Measurements from ENCODE around the gene MPST. TPM values are rescaled to one million over a fixed set of nuclear protein-coding genes. Genes with fewer than 3 reads are reported as not detected.

MPST gene
- total and polyA plus RNA-seq, 3 donors from 2014 or later, result 64.1 to 114 (median 99.6) TPM

DNA sequence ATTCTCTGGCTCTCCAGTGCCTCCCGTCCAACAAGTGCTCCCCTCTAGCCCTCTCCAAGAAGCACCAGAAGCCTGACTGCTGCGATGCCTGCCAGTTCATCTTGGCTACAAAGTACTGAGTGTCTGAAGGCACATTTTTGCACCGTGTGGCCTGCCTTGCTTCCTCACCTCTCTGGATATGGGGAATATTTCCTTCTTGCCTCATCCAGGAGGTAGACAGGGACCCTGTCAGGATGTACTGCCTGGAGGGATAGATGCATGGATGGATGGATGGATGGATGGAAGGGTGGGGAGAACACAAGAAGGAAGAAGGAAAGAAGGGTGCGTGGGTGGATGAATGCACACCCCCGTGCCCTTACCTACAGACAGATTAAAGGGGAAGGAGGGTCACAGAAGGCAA, 59.6 kb downstream of the MPST start:
- Histone ChIP-seq H3K4me1 (no peaks in the 10 kb centered on the region), H3K27ac (no peak overlapping the region), H3K9me3 (no peaks in the 10 kb centered on the region), H3K36me3 (ENCODE audit: low read depth, missing control alignments) (no peaks in the 10 kb centered on the region), H3K27me3 (no peaks in the 10 kb centered on the region), H3K4me3 (no peak overlapping the region)
- intact Hi-C loops (cut with DNase I; ENCODE audit: low total_unique reads), result no loop called here
- WGBS, 2 donors, result 48 to 58% methylated on average over 5 of the region's 5 CpGs
- DNase-seq, result no peak
- TF ChIP-seq, protein P1, sequence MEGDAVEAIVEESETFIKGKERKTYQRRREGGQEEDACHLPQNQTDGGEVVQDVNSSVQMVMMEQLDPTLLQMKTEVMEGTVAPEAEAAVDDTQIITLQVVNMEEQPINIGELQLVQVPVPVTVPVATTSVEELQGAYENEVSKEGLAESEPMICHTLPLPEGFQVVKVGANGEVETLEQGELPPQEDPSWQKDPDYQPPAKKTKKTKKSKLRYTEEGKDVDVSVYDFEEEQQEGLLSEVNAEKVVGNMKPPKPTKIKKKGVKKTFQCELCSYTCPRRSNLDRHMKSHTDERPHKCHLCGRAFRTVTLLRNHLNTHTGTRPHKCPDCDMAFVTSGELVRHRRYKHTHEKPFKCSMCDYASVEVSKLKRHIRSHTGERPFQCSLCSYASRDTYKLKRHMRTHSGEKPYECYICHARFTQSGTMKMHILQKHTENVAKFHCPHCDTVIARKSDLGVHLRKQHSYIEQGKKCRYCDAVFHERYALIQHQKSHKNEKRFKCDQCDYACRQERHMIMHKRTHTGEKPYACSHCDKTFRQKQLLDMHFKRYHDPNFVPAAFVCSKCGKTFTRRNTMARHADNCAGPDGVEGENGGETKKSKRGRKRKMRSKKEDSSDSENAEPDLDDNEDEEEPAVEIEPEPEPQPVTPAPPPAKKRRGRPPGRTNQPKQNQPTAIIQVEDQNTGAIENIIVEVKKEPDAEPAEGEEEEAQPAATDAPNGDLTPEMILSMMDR (IDR thresholded peaks at IDR 0.05), result no peak
- TF ChIP-seq POLR2A (IDR thresholded peaks at IDR 0.05), result no peak

Small RNAs within 50 kb of the gene (small RNA-seq; reads per million reads assigned to genes)
- gene RF00019, result 0 reads per million in 2 donors

Other genes with a start within 250 kb of the MPST start
- gene IFT27, start 243.6 kb upstream of the MPST start, total RNA-seq, result 10 to 100 TPM; 28.2 to 32.4 TPM
- gene IFT27, start 243.6 kb upstream of the MPST start, polyA plus RNA-seq (ENCODE audit: insufficient read depth, low read depth, low replicate concordance), result 56.3 TPM
- 1 to 10 TPM in 1 of 2 donors, not detected in 1; 3.0 TPM for gene PVALB, start 202.7 kb upstream of the MPST start, total RNA-seq
- gene PVALB, start 202.7 kb upstream of the MPST start, polyA plus RNA-seq (ENCODE audit: insufficient read depth, low read depth, low replicate concordance), result 2.3 TPM
- gene NCF4, start 158.7 kb upstream of the MPST start, total RNA-seq, result 1 to 10 TPM; 2.7 to 6.8 TPM
- 7.1 TPM for gene NCF4, start 158.7 kb upstream of the MPST start, polyA plus RNA-seq (ENCODE audit: insufficient read depth, low read depth, low replicate concordance)
- gene CSF2RB, start 106.1 kb upstream of the MPST start, total RNA-seq, result 1 to 10 TPM; 2.3 to 2.6 TPM
- 4.0 TPM for gene CSF2RB, start 106.1 kb upstream of the MPST start, polyA plus RNA-seq (ENCODE audit: insufficient read depth, low read depth, low replicate concordance)
- 10 to 100 TPM; 18.0 to 20.9 TPM for gene TST, start 295 bp upstream of the MPST start, total RNA-seq
- 18.2 TPM for gene TST, start 295 bp upstream of the MPST start, polyA plus RNA-seq (ENCODE audit: insufficient read depth, low read depth, low replicate concordance)
- gene KCTD17, start 32.0 kb downstream of the MPST start, total RNA-seq, result 10 to 100 TPM; 39.1 to 57.0 TPM
- gene KCTD17, start 32.0 kb downstream of the MPST start, polyA plus RNA-seq (ENCODE audit: insufficient read depth, low read depth, low replicate concordance), result 99.1 TPM
- gene TMPRSS6, start 90.0 kb downstream of the MPST start, total RNA-seq, result 1 to 10 TPM; 1.5 to 3.4 TPM
- 4.0 TPM for gene TMPRSS6, start 90.0 kb downstream of the MPST start, polyA plus RNA-seq (ENCODE audit: insufficient read depth, low read depth, low replicate concordance)
- 1 to 10 TPM in 1 of 2 donors, under 1 TPM in 1; 0.74 to 1.5 TPM for gene IL2RB, start 130.2 kb downstream of the MPST start, total RNA-seq
- 2.9 TPM for gene IL2RB, start 130.2 kb downstream of the MPST start, polyA plus RNA-seq (ENCODE audit: insufficient read depth, low read depth, low replicate concordance)
- gene C1QTNF6, start 168.5 kb downstream of the MPST start, total RNA-seq, result 10 to 100 TPM; 12.6 to 14.8 TPM
- gene C1QTNF6, start 168.5 kb downstream of the MPST start, polyA plus RNA-seq (ENCODE audit: insufficient read depth, low read depth, low replicate concordance), result 15.0 TPM
- 10 to 100 TPM; 40.1 to 54.4 TPM for gene SSTR3, start 192.7 kb downstream of the MPST start, total RNA-seq
- gene SSTR3, start 192.7 kb downstream of the MPST start, polyA plus RNA-seq (ENCODE audit: insufficient read depth, low read depth, low replicate concordance), result 26.8 TPM
- 10 to 100 TPM in 1 of 2 donors, 1 to 10 TPM in 1; 1.2 to 10.7 TPM for gene RAC2, start 224.5 kb downstream of the MPST start, total RNA-seq
- gene RAC2, start 224.5 kb downstream of the MPST start, polyA plus RNA-seq (ENCODE audit: insufficient read depth, low read depth, low replicate concordance), result 15.5 TPM